Testis (tissue), 2 donors: Measurements from ENCODE around the gene CHKA.

Source experiments
- CTCF ChIP-seq, 3 experiments: fragments of 450-650 bp in 2 of 3; fragments of 200-600 bp in 1 of 3; sonication (generic) in 1 of 3; IDR thresholded peaks; one replicate each; pipeline ENCODE4 v1.5.1; 2016 to 2019; ENCODE audit warnings: antibody characterized with exemption in 3 of 3, mild to moderate bottlenecking in 2 of 3, moderate library complexity in 1 of 3
- POLR2A ChIP-seq: fragments of 450-650 bp; IDR thresholded peaks from one replicate; pipeline ENCODE4 v1.6.1; 2017; ENCODE audit warnings: antibody characterized with exemption, mild to moderate bottlenecking, moderate library complexity

- TF ChIP-seq CTCF (IDR thresholded peaks at IDR 0.05) (no peak), POLR2A (no peak)
Measured at GRCh38 chr11:68047437-68048290, 73.5 kb downstream of the CHKA start.
